ENCODE results near the gene NAV2.

Gene NAV2

GRCh38 chr11:20162824-20163782 lies 450.5 kb downstream of the NAV2 start:
- no peak overlapping the region for H3K4me3 ChIP-seq (ENCODE audit: low read depth in 1 of 2, low read length in 1 of 2)

DNA sequence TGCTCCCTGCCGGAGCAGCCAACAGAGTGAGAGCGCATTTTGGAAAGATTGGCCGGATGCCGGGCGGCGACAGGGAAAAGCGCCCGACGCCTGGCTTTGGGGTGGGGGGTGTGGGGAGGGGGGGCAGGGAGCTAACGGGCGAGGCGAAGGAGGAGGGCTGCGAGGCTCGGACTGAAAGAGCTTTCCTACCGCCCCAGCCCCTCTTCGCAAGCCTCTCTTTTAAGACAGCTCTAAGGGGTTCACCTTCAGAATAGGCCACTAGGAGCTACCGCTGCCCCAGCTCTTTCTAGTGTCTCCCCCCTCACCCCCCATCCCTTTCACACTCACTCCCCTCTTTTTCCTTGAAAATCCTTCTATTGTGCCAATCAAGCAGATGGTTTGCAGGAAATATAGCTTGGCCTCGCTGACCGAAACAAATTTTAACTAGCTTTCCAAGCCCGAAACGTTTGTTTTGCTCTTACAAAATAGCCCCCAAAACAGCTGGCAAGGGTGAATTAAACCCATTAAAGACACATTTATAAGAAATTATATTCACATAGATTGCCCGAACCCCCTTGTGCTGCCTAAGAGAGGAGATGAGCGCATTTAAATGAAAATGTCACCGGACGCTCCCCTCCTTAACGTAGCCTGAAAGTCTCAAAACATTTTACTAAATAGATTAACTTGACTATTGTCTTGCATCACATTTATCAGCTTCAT lies 451.3 kb downstream of the NAV2 start:
- Histone ChIP-seq H3K9me3 (no peaks in the 10 kb centered on the region), H3K4me3 (ENCODE audit: low read depth in 1 of 2, low read length in 1 of 2) (no peak overlapping the region), H3K27ac (no peak overlapping the region), H3K36me3 (no peaks in the 10 kb centered on the region), H3K27me3 (peaks cover 100% of the 10 kb centered on the region), H3K4me1 (ENCODE audit: control insufficient read depth in 1 of 2, insufficient read depth in 1 of 2, low read depth in 1 of 2, low read length in 1 of 2) (no peaks in the 10 kb centered on the region)
- no peak for TF ChIP-seq CTCF (IDR thresholded peaks at IDR 0.05)

More at GRCh38 chr11:20162824-20163782, 450.5 kb downstream of the NAV2 start:
- Histone ChIP-seq H3K9me3 (no peaks in the 10 kb centered on the region), H3K4me1 (ENCODE audit: control insufficient read depth in 1 of 2, insufficient read depth in 1 of 2, low read depth in 1 of 2, low read length in 1 of 2) (no peaks in the 10 kb centered on the region), H3K27me3 (peaks cover 100% of the 10 kb centered on the region), H3K36me3 (no peaks in the 10 kb centered on the region), H3K27ac (no peak overlapping the region)
- no peak for TF ChIP-seq CTCF (IDR thresholded peaks at IDR 0.05)

Measured in neutrophil (primary cell).